ENCODE results near the gene OLFM2. TPM values are rescaled to one million over a fixed set of nuclear protein-coding genes. Genes with fewer than 3 reads are reported as not detected.

The OLFM2 gene
- 0.82 and 16.0 TPM in 2 replicates for total RNA-seq (ENCODE audit: low replicate concordance)

GRCh38 chr19:9936326-9937000 is at the start of gene OLFM2:
Gene OLFM2 (minus strand): TSS chr19:9936515. CDS start chr19:9936366, 149 bp downstream.
- H3K4me3 ChIP-seq (ENCODE audit: low read depth, low read length), result no peak within 1 kb of the TSS
- no peak for DNase-seq (ENCODE audit: low read depth)
- TF ChIP-seq CTCF (IDR thresholded peaks at IDR 0.05; ENCODE audit: insufficient read depth, low read length), result no peak

GRCh38 chr19:9981406-9982260 is 45.3 kb upstream of the OLFM2 start:
- DNase-seq (ENCODE audit: low read depth), result peak; percentile 27

GRCh38 chr19:9972103-9972502 is 35.8 kb upstream of the OLFM2 start:
- TF ChIP-seq CTCF (IDR thresholded peaks at IDR 0.05; ENCODE audit: insufficient read depth, low read length), result no peak
- no peak overlapping the region for H3K4me3 ChIP-seq (ENCODE audit: low read depth, low read length)
- no peak for DNase-seq (ENCODE audit: low read depth)

More at GRCh38 chr19:9981406-9982260, 45.3 kb upstream of the OLFM2 start:
- no peak for TF ChIP-seq CTCF (IDR thresholded peaks at IDR 0.05; ENCODE audit: insufficient read depth, low read length)
- no peak overlapping the region for H3K4me3 ChIP-seq (ENCODE audit: low read depth, low read length)

- no peak overlapping the region for H3K4me3 ChIP-seq (ENCODE audit: low read depth, low read length)
- TF ChIP-seq CTCF (IDR thresholded peaks at IDR 0.05; ENCODE audit: insufficient read depth, low read length), result no peak
- DNase-seq (ENCODE audit: low read depth), result no peak
Observed at GRCh38 chr19:9971166-9971897, 35.0 kb upstream of the OLFM2 start.

- DNase-seq (ENCODE audit: low read depth), result no peak
- no peak overlapping the region for H3K4me3 ChIP-seq (ENCODE audit: low read depth, low read length)
- TF ChIP-seq CTCF (IDR thresholded peaks at IDR 0.05; ENCODE audit: insufficient read depth, low read length), result no peak
Observed at GRCh38 chr19:9970481-9970880, 34.2 kb upstream of the OLFM2 start.

- no peak for DNase-seq (ENCODE audit: low read depth)
- TF ChIP-seq CTCF (IDR thresholded peaks at IDR 0.05; ENCODE audit: insufficient read depth, low read length), result no peak
Observed at GRCh38 chr19:9969688-9969975, 33.3 kb upstream of the OLFM2 start.

More at GRCh38 chr19:9969688-9969975, 33.3 kb upstream of the OLFM2 start:
- no peak overlapping the region for H3K4me3 ChIP-seq (ENCODE audit: low read depth, low read length)
